DMS53 (cell line): Measurements from ENCODE around the gene AXL.

Source experiments
- DNase-seq: peaks from one replicate; lab custom pipeline; 2025; lab: John Stamatoyannopoulos, UW

Gene AXL

DNA sequence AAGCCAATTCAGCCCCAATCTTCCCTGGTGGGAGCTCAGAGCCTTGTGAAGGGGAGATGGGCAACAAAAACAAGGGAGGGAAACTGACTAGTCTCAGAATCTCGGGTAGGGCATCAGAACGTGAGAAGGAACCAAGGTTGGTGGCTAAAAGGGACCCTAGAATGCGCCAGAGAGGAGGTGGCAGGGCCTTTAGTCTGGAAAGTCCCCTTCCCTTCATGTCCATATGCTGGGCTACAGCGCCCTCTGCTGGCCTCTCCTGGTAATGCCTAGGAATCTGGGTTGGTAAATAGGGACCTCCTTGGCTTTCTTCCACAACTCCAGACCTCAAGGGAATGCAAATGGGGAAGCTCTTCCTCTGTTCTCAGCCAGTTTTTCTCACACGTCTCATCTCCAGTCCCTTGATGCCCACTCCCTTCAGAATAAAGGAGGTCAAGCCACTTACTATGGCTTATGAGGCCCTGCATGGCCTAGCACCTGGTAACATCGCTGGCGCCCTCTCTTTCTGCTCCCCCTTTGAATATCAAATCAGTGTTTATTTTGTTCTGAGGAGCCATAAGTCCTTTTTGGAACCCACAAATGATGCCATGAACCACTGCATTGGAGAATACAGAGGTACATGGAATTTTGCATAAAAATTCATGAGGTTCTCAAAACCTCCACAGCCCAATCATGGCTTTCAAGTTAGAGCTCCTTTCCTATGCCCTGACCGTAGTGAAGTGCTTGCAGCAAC lies 89.6 kb downstream of the AXL start:
- peak; percentile 92 for DNase-seq

DNA sequence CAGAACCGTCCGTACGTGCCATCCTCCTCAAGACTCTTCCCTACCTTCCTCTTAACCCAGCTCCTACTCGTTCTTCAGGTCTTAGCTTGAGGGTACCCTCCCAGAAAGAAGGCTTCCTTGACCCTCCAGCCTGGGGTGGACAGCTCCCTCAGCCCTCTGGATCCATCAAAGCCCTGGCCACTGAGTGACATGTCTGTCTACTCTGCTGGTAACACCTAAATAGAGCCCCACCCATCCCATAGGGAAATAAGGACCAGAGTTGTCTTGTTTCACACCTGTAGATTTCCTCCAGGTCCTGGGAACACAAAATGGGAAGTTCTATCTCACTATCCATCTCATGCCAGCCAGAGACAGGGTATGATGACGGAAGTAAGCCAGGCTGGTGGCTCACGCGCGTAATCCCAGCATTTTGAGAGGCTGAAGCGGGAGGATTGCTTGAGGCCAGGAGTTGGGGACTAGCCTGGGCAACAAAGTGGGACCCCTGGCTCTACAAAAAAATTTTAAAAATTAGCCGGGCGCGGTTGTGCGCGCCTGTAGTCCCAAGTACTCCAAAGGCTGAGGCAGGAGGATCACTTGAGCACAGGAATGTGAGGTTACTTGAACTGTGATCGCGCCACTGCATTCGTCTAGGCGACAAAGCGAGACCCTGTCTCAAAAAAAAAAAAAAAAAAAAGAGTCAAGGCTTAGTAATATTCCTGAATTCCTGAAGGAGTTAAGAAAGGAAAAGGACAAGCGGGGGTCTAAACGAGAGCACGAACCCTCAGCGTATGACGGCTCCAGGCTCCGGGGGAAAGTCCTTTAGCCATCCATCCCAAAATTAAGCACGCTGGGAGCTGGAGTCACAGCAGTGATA lies 90.4 kb downstream of the AXL start:
- peak; percentile 76 for DNase-seq

DNA sequence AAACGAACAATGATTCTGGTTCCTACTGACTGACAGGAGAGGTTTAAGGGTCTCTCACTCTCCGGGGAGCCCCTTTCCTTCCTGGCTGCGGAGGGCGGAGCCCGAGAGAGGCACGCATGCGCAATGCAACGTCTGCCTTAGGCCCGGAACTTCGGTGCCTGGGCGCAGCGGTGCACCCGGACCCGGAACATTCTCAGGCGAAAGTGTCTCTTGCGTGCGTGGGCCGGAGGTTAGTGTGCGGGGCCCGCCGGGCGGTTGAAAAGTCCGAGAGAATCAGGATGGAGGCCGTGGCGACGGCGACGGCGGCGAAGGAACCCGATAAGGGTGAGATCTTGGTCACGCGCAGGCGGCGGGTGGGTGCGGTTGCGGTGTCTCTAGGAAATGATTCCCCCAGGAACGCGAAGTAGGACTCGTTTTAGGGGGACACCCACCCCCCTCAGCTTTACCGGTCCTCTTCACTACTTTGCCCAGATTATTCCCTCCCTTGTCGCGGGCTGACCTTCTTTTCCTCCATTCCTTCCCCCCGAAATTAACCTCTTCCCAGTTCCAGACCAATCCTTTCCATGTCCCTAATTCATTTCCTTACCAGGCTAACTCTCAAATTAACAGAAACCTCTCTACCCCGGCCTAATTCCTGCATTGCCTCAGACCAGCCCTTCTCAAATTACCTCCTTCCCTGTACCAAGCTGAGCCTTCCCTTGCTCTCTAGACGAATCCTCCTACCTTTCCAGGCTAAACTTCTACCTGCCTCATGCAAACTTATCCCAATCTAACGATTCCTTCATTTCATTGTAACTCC lies 91.2 kb downstream of the AXL start, which contains the start of gene CCDC97:
Gene CCDC97 (plus strand): TSS at position 140 of the 799 bp plus-strand sequence. CDS start 139 bp downstream, at position 279.
- peak; percentile 96 for DNase-seq

DNA sequence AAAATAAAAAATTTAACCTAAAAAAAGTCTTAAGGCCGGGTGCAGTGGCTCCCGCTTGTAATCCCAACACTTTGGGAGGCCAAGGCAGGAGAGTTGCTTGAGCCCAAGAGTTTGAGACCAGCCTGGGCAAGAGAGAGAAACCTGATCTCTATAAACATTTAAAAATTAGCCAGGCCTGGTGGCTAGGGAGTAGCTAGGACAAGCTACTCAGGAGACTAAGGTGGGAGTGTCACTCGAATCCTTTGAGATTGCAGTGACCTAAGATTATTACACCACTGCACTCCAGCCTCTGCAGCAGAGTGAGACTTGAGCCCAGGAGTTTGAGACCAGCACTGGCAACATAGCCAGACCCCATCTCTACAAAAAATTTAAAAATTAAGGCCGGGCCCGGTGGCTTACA lies 92.0 kb downstream of the AXL start:
- no peak for DNase-seq
